ACHN (cell line): ENCODE data around the gene SCYL3.
"Not testable (repeated sequence)": the region's sequence is repeated elsewhere in the genome, so short reads cannot be mapped to it uniquely, and the experiment has no call there.

Source experiments
- DNase-seq: peaks from one replicate; pipeline ENCODE4 v3.0.0-alpha.2; 2015
- in situ Hi-C: cut with HindIII; loops from 2 replicates; pipeline ENCODE4 v1.10.0; 2017; ENCODE audit warnings: low sequenced_read_pairs, low pct_ligation_motif_present, low pct_unique_long_range_greater_than_20kb

SCYL3 gene, protein sequence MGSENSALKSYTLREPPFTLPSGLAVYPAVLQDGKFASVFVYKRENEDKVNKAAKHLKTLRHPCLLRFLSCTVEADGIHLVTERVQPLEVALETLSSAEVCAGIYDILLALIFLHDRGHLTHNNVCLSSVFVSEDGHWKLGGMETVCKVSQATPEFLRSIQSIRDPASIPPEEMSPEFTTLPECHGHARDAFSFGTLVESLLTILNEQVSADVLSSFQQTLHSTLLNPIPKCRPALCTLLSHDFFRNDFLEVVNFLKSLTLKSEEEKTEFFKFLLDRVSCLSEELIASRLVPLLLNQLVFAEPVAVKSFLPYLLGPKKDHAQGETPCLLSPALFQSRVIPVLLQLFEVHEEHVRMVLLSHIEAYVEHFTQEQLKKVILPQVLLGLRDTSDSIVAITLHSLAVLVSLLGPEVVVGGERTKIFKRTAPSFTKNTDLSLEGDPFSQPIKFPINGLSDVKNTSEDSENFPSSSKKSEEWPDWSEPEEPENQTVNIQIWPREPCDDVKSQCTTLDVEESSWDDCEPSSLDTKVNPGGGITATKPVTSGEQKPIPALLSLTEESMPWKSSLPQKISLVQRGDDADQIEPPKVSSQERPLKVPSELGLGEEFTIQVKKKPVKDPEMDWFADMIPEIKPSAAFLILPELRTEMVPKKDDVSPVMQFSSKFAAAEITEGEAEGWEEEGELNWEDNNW

DNA sequence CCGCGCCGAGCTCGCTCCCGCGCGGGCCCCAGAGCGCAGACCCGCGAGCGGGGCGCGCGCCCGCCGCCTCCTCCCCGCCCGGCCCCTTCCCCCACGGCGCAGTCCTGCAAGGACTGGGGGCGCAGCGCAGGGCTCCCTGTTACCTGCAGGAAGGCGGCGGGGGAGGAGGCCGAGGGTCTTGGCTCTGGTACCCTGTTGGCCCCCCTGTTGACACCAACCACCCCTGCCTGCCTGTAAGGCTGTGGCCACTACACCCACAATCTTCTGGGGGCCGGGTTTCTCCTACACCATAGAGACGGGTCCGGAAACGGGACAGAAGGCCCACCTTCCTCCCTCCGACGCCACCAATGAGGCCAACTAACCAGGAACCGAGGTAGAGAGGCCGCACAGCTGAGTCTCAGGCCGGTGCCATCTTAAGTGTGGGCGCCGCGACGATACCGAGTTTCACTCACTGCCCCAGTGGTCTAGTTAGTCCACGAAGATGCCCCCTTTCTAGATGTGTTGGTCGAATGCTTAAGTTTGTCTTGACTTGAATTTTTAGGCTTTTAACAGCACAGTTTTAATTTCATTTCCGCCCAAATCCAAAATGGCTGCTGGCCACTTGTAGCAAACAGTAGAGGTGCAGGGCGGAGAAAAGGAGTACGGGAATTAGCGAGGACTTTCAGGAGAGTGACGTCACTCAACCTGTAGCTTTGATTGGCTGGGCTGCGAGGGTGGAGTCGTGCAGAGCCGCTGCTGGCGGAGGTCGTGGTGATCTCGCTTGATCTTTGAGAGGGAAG, at the start of gene SCYL3:
Gene SCYL3 (minus strand): TSS at position 252 of the 779 bp plus-strand sequence. CDS start 5,056 bp downstream, outside the sequence.
- DNase-seq = peak; percentile 98
- in situ Hi-C loops = no loop called here

DNA sequence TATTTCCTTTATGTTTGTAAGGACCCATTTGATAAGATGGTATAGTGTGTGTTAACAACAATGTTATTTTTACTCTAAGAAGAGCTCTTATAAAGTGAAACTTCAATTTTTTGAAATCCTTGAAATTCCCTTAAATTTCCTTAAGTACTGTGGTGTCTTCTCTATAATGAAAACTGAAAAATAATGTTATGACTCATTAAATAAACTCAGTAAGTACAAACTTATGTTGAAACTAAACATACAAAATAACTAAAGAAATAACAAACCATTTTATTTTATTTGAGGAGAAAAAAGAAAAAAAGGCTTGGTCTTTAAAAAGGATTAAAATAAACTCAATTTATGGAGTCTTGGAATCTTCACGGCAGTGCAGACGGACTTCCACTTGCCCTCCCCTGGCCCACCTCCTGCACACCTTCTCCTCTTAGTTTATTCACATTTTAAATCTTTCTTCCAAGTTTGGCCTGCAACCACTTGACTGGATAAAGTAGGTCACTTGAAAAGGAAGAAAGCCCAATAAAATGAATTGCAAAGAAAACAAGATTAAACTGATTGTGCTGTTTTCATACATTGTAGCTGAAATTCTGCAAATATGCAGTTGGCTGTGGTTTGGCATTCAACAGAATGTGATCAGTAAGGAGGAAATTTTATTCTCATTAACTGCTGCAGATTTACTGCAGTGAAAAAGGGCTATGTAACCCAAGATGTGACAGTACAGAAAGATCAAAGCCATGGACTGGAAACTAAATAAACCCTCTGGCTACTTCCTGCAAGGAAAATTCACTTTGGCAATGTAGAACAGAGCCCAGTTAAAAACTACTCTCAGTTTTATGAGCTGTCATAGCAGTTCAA, 48.5 kb upstream of the SCYL3 start:
- in situ Hi-C loops = no loop called here
- no peak for DNase-seq

DNA sequence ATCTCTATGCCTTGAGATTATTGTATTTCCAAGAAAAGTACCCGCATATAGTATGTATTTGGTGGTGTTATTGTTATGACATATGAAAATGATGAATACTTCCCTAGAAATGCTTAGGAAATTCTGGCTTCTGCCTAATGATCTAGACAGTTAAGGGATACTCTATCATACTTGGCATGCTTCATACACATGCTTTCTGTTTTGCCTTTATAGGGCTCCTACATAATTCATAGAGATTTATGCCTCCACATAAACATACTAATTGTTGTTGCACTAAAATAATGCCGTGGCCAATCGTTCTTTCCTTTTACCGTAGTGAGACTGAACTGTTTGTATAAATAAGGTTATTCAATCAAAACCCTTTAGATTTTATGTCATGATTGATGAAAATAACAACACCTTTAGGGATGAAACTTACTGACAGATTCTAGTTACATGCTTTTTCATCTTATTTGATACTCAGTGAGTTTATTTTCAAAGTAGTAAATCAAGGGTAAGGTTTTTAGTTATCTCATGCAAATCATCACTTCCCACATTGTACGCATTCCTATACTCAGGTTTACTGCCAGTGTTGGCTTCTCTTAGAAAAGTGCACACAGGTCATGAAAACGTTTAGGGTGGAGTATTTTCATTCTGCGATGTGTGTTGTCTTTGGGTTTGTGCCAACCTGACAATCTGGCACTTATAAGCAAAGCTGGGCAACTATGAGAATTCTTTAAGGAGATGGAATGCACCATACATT, 40.5 kb upstream of the SCYL3 start:
- DNase-seq = no peak
- in situ Hi-C loops = no loop called here

DNA sequence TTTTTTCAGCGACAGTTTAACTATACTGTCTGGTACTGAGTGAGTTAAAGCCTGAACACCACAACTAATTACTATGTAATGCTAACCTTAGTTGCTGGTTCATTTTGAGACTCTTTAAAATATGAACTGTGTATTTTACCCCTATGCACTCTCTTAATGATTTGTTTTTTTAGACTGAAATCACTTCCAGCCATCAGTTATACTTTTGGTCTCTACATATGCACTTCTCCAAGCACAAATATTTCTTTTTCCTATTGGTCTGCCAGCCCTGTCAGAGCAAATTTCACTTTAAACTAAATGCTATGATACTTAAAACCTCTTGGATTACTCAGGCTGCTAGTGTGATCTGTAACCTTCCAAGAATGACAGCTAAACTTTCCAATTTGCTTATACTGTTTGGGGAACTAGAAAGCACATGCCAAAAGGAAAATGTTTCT, 38.1 kb upstream of the SCYL3 start:
- in situ Hi-C loops = no loop called here
- no peak for DNase-seq

DNA sequence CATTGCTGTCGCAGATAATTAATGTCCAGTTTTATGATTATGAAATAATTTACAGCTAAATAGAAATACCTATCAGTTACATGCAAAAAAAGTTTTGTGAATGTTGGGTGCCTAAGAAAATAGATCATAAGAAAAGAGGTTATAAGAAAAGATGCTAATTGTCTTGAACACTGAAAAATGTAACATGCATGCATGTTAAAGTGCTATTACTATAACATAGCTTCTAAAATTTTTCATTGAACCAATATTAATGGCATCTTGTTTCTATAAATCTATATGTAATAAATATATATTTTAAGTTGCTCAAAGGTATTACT, 35.5 kb upstream of the SCYL3 start:
- in situ Hi-C loops = no loop called here
- no peak for DNase-seq

DNA sequence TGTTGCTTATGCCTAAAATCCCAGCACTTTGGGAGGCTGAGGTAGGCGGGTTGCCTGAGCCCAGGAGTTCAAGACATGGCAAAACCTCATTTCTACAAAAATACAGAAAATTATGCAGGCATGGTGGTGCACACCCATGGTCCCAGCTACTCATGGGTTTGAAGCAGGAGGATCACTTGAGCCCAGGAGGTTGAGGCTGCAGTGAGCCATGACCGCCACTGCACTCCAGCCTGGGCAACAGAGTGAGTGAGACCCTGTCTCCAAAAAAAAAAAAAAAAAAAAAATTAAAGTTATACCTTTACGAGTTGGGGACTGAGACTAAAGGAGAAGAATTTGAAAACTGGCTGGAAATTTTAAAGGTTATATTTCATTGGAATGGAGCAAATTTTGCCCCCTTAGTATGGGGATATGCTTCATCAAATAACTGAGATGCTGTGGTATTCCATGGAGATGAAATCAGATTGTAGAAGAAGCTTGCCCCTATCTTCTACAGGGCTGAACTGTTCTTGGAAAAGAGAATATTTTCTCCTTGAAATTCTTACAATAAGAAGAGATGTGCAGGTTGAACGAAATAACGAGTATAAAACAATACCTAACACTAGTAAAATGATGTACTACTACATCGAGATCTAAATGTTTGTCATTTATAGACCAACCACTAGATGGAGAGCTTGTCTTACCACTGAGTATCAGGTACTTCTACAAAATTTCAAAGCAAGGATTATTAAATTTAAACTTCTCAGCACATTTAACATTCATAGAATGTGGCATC, 34.9 kb upstream of the SCYL3 start:
- in situ Hi-C loops = no loop called here
- peak; percentile 70 for DNase-seq

DNA sequence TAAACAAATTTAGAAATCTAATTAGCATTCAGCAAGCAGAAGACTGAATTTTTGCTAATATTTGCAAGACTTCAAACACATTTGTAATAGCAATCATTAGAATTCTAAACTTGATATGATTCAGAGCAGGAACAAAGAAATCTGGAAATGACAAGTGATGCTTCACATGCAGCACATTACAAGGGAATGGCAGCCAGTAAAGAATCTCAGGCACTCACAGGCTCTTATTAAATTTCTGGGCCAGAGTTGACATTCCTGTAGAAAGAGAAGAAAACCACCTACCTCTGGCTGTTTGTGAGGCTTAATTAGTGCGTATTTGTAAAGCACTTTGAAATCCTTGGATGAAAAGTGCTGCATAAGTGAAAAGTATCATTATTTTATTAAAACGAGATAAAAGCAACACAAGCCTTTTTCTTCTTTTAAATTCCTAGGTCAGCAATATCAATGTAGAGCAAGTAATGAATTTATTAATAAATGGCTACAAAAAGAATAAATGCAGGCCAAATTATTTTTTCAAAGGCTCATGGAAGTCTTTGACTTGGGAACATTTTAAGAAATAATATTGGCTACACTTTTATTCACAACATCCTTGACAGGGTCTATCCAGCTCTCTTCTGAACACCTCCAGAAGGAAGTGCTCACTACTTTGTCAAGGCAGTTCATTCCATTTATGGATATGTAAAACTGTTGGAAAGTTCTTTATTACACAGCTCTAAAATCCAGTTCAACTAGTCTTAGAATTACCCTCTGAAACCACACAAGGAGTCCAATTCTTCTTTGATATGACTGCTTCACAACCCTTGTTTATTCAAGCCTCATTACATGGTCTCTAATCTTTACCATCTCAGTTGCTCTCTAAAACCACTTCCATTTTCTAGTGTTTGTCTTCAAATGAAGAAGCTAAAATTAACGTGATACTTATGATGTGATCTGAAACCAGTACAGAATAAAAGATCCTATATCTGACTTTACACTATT, 32.1 kb upstream of the SCYL3 start:
- no peak for DNase-seq
- in situ Hi-C loops = no loop called here

DNA sequence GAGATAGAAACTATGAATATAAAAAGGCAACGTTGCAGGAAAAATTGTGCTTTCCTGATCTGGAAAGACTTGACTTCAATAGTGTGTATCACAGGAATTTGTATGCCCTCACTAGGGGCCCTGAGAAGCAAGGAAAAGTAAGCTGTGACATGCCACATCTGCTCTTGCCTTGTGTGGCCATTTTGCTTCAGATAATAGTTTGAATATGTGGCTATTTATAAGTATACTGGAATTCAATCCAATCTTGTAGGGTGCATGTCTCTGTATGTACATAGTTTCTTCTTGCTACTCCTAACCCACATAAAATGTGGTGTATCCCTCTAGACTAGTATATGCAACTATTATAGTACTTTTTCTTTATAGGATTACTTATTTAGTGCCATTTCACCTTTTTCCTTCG, 31.1 kb upstream of the SCYL3 start:
- no peak for DNase-seq
- in situ Hi-C loops = no loop called here

DNA sequence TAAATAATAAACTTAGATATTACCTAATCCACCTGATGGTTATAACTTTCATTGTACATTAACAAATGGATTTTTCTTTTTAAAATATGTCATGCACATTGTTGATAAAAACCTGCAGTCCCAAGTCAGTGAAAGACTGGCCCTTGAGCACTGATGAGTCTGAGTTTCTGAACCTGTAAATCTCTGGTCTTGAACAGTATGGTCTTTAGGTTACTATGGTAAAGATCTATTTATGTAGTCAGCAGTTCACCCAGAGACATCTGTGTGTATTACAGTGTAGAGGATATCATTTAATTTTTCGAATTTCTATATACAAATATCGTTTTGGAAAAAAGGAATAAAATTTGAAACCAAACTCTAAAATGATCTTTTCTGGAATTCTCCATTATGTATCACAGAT, 30.4 kb upstream of the SCYL3 start:
- in situ Hi-C loops = no loop called here
- no peak for DNase-seq

DNA sequence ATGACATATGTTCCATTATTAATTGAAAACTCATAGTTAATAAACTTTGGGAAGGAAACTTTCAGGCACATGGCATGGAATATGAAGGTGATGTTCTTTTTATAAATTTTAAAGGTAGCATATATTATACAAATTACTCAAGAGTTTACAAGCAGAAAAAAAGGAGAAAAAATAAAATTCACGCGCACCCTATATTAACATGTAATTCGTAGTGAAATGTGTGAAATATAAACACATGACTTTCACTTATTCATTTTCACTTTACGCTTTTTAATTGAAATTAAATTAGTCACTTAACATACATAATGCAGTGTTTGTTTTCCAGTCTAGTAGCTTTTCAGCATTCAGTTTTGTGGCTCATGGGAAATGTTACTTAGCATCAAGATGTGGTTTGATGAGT, 27.4 kb upstream of the SCYL3 start:
- DNase-seq = no peak
- in situ Hi-C loops = no loop called here

DNA sequence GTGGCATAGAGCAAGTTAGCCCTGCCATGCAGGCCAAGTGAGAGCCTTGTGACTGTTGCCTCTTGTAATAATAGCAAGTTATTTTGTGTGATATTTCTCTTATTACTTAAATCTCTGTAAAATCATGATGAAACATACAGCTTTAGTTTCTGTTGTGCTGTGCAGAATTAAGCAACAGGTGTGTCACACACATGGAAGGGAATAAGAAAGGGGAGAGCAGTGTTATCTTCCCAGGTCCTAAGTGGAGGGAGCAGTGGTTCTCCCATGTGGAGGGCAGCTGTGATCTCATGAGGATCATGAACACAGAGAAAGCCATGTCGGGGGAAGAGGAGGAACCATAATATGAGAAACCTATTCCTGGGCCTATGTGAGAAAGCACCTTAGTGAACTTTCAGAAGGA, 25.2 kb upstream of the SCYL3 start:
- DNase-seq = no peak

DNA sequence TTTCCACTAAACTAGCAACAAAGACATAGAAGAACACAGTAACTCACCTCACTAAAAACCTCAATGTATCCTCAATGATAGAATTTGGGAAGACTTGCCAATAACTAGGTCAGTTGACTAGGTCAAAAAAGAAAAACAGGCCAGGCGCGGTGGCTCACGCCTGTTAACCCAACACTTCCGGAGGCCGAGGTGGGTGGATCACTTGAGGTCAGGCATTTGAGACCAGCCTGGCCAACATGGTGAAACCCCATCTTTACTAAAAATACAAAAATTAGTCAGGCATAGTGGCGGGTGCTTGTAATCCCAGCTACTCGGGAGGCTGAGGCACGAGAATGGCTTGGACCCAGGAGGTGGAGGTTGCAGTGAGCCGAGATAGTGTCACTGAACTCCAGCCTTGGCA, 24.5 kb upstream of the SCYL3 start:
- in situ Hi-C loops = not testable (repeated sequence)

More for the DNA sequence above, 25.2 kb upstream of the SCYL3 start:
- in situ Hi-C loops = no loop called here

DNA sequence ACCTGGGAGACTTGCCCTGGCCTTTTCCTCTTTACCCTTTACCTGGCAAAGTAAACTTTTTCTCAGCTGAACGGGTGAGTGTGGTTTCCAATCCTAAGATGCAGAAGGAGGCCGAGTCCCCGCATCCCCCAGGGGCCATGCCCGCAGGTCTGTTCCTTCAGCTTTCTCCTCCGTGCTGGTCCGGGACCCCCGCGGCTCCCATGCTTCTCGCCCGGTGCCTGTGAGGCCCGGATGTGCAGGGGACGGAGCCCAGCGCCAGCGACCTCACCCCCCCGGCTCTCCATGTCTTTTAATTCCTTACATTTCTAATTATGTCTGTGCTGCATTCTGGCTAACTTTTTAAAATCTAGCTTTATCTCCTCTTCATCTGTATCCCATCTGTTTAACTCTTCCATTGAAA, 21.5 kb upstream of the SCYL3 start:
- in situ Hi-C loops = no loop called here
- DNase-seq = no peak

More for the DNA sequence above, 24.5 kb upstream of the SCYL3 start:
- not testable (repeated sequence) for DNase-seq

DNA sequence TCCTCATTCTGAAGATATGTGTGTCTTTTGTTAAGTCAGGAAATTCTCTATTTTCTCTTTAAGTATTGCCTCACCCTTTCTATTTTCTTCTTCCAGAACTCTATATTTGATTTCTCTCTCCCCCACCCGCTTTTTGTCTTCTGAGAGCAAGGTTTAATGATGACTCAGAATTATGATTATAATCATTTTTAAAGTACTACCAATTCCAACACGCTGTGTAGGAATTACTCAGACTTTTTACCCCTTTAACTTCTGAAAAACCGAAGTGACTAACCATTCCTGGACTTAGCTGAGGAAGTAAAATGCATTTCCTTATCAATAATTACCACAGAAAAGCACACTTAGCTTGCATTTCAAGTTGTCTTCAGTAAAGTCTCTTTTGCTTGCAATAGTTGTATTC, 20.8 kb upstream of the SCYL3 start:
- no peak for DNase-seq
- in situ Hi-C loops = no loop called here

DNA sequence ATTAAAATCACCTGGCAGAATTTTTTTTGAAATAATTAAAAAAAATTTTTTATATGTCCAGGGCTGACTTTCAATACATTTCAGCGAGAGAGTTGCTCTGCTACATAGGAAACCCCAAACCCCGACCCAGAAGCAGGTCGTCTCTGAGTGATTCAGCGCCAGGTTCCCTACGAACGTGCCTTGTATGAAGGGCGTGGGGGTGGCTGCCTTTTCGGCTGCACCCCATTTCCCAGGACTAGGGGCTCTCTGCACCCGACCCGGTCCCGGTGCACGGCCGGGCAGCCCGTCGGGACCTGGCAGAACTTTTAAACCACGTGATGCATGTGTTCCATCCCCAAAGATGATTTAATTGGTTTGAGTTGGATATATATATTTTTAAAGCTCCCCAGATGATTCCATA, 15.8 kb upstream of the SCYL3 start:
- DNase-seq = no peak
- in situ Hi-C loops = no loop called here

DNA sequence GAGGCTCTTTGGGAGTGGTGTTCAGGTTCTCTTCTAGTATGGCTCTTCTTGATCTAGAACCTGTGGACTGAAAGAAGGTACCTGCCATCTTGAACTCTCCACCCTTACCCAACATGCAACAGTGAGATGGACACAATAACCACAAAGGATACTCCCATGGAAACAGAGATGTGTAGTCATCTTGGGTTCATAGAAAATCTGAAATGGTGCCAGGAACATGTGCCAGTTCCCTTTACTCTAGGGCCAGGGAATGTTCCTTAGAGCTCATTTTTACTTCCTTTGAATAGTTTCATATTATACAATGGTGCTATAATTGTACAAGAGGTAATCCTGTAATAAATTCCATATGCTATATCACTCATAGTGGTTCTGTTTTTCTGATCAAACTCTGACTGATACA, 13.2 kb upstream of the SCYL3 start:
- in situ Hi-C loops = no loop called here

More for the DNA sequence above, 13.2 kb upstream of the SCYL3 start:
- no peak for DNase-seq
